H1 (cell line): ENCODE measurements around the gene IKZF1. TPM values are rescaled to one million over a fixed set of nuclear protein-coding genes. Genes with fewer than 3 reads are reported as not detected.

Experiments
- CTCF ChIA-PET: fragments of 300-600 bp; sonication (Branson Sonifier 250); formaldehyde crosslinking; loops from one replicate; lab custom pipeline; 2021; ENCODE audit not compliant: partially characterized antibody; lab: Charles Lee
- POLR2A ChIA-PET: fragments of 300-600 bp; sonication (Branson Sonifier 250); formaldehyde crosslinking; loops from one replicate; lab custom pipeline; 2021; ENCODE audit warnings: inconsistent platforms; ENCODE audit not compliant: partially characterized antibody; lab: Charles Lee
- DNase-seq, 2 experiments: peaks; one replicate each; pipeline versions ENCODE4 v3.0.0 to v3.0.0-alpha.2; 2010 to 2022; ENCODE audit warnings: low spot score in 2 of 2, low read depth in 1 of 2, mixed read lengths in 1 of 2
- FAIRE-seq: peaks from 2 replicates; lab custom pipeline; 2011; peaks lifted over from hg19 to GRCh38; lab: Jason Lieb, UNC
- H2AFZ ChIP-seq: 2 replicates; pipeline ENCODE4 v1.8.1; 2012; ENCODE audit warnings: low read length, inconsistent platforms
- H2AK5ac ChIP-seq: 2 replicates; pipeline ENCODE4 v1.6.1; 2013; ENCODE audit warnings: low read depth, low read length
- H2BK120ac ChIP-seq: replicated peaks from 2 replicates; pipeline ENCODE3; 2013; ENCODE audit warnings: low read depth, low read length, inconsistent platforms
- H2BK12ac ChIP-seq: 2 replicates; pipeline ENCODE4 v1.6.1; 2013; ENCODE audit warnings: low read depth, low read length
- H2BK15ac ChIP-seq: 2 replicates; pipeline ENCODE4 v1.6.1; 2013; ENCODE audit warnings: low read length
- H2BK20ac ChIP-seq: 2 replicates; pipeline ENCODE4 v1.6.1; 2013; ENCODE audit warnings: low read length
- H2BK5ac ChIP-seq: 2 replicates; pipeline ENCODE4 v1.6.1; 2013; ENCODE audit warnings: low read depth, low read length
- H3K14ac ChIP-seq: 2 replicates; pipeline ENCODE4 v1.6.1; 2013; ENCODE audit warnings: inconsistent platforms; ENCODE audit not compliant: insufficient read length
- H3K18ac ChIP-seq: 2 replicates; pipeline ENCODE4 v1.6.1; 2013; ENCODE audit warnings: low read length; ENCODE audit errors: extremely low read depth
- H3K23ac ChIP-seq: 2 replicates; pipeline ENCODE4 v1.6.1; 2013; ENCODE audit warnings: inconsistent platforms; ENCODE audit not compliant: insufficient read length
- H3K23me2 ChIP-seq: 2 replicates; pipeline ENCODE4 v1.6.1; 2013; ENCODE audit warnings: low read depth, low read length
- H3K27ac ChIP-seq: 2 replicates; pipeline ENCODE4 v1.6.1; 2011; ENCODE audit warnings: low read depth, low read length, inconsistent platforms
- H3K27me3 ChIP-seq, 4 experiments: replicated peaks in 1 of 4; 1 replicate in 1 of 4; 2 replicates in 3 of 4; pipeline versions ENCODE4 v1.6.1 to v1.8.1; 2011 to 2013; ENCODE audit warnings: low read length in 3 of 4, mild to moderate bottlenecking in 3 of 4, inconsistent platforms in 2 of 4, mixed read lengths in 2 of 4, moderate library complexity in 1 of 4; ENCODE audit not compliant: control insufficient read depth in 3 of 4, insufficient read depth in 3 of 4; ENCODE audit errors: extremely low read depth in 1 of 4
- H3K36me3 ChIP-seq, 4 experiments: 2 replicates each; pipeline versions ENCODE4 v1.6.1 to v1.8.1; 2011 to 2013; ENCODE audit warnings: mild to moderate bottlenecking in 4 of 4, low read length in 3 of 4, moderate library complexity in 2 of 4, control low read depth in 1 of 4, inconsistent platforms in 1 of 4; ENCODE audit not compliant: insufficient read depth in 4 of 4, control insufficient read depth in 2 of 4
- H3K4ac ChIP-seq: replicated peaks from 2 replicates; pipeline ENCODE3; 2013; ENCODE audit warnings: low read length, low read depth, mixed read lengths, inconsistent platforms; ENCODE audit not compliant: insufficient read length
- H3K4me1 ChIP-seq, 4 experiments: replicated peaks in 1 of 4; 1 replicate in 1 of 4; 2 replicates in 3 of 4; pipeline versions ENCODE4 v1.6.1 to v1.8.1; 2011 to 2013; ENCODE audit warnings: low read length in 3 of 4, inconsistent platforms in 2 of 4, mixed read lengths in 1 of 4; ENCODE audit not compliant: insufficient read depth in 4 of 4, control insufficient read depth in 3 of 4
- H3K4me2 ChIP-seq, 2 experiments: 2 replicates each; pipeline versions ENCODE4 v1.6.1 to v1.8.1; 2011 to 2013; ENCODE audit warnings: low read depth in 2 of 2, low read length in 2 of 2, control low read depth in 1 of 2, inconsistent platforms in 1 of 2, mild to moderate bottlenecking in 1 of 2; ENCODE audit not compliant: insufficient read depth in 1 of 2
- H3K4me3 ChIP-seq, 4 experiments: fragments of 200-600, 300-600 bp in 1 of 4; sonication (generic), shearing (Covaris generic), sonication (Bioruptor Twin) in 1 of 4; 2 replicates each; pipeline versions ENCODE4 v1.5.1 to v1.8.1; 2011 to 2016; ENCODE audit warnings: low read length in 4 of 4, low read depth in 3 of 4, control low read depth in 2 of 4, inconsistent platforms in 2 of 4, mild to moderate bottlenecking in 2 of 4, mixed read lengths in 1 of 4, moderate library complexity in 1 of 4; ENCODE audit not compliant: insufficient read depth in 2 of 4; ENCODE audit errors: extremely low read depth in 1 of 4
- H3K56ac ChIP-seq: replicated peaks from 2 replicates; pipeline ENCODE3; 2013; ENCODE audit warnings: low read depth, mild to moderate bottlenecking, mixed read lengths, low read length, inconsistent platforms; ENCODE audit not compliant: insufficient read length
- H3K79me1 ChIP-seq: 2 replicates; pipeline ENCODE4 v1.6.1; 2013; ENCODE audit warnings: low read depth, low read length, control low read depth
- H3K79me2 ChIP-seq, 2 experiments: 2 replicates each; pipeline versions ENCODE4 v1.6.1 to v1.8.1; 2012 to 2013; ENCODE audit warnings: low read length in 2 of 2, mild to moderate bottlenecking in 2 of 2, inconsistent platforms in 1 of 2; ENCODE audit not compliant: insufficient read depth in 2 of 2, control insufficient read depth in 1 of 2
- H3K9ac ChIP-seq, 4 experiments: replicated peaks in 1 of 4; 1 replicate in 1 of 4; 2 replicates in 3 of 4; pipeline versions ENCODE4 v1.6.1 to v1.8.1; 2011 to 2013; ENCODE audit warnings: low read depth in 3 of 4, low read length in 3 of 4, control low read depth in 2 of 4, mild to moderate bottlenecking in 2 of 4, moderate library complexity in 2 of 4, inconsistent platforms in 1 of 4; ENCODE audit errors: extremely low read depth in 1 of 4
- H3K9me3 ChIP-seq, 2 experiments: 2 replicates each; pipeline versions ENCODE4 v1.6.1 to v1.8.1; 2012 to 2013; ENCODE audit warnings: mild to moderate bottlenecking in 2 of 2, moderate library complexity in 2 of 2, control low read depth in 1 of 2, inconsistent platforms in 1 of 2, low read depth in 1 of 2, low read length in 1 of 2, mixed read lengths in 1 of 2; ENCODE audit not compliant: insufficient read depth in 2 of 2
- H4K20me1 ChIP-seq, 2 experiments: replicated peaks in 1 of 2; 2 replicates each; pipeline versions ENCODE3 to v1.8.1; 2011 to 2013; ENCODE audit warnings: inconsistent platforms in 2 of 2, low read length in 2 of 2, mild to moderate bottlenecking in 1 of 2; ENCODE audit not compliant: insufficient read depth in 2 of 2, control insufficient read depth in 1 of 2
- H4K5ac ChIP-seq: 2 replicates; pipeline ENCODE4 v1.6.1; 2013; ENCODE audit warnings: low read length, low read depth, mixed read lengths, inconsistent platforms; ENCODE audit not compliant: insufficient read length
- H4K8ac ChIP-seq: 2 replicates; pipeline ENCODE4 v1.8.0; 2013; ENCODE audit warnings: mild to moderate bottlenecking, moderate library complexity, low read length, inconsistent platforms; ENCODE audit not compliant: insufficient read depth; ENCODE audit errors: extremely low read depth
- H4K91ac ChIP-seq: replicated peaks from 2 replicates; pipeline ENCODE3; 2013; ENCODE audit warnings: low read length, mixed read lengths, inconsistent platforms; ENCODE audit not compliant: insufficient read length
- CHD1 ChIP-seq: IDR thresholded peaks from 2 replicates; pipeline ENCODE4 v1.6.1; 2012; ENCODE audit warnings: low read depth, low read length, improper control_type of control experiment
- KDM4A ChIP-seq: IDR thresholded peaks from one replicate; pipeline ENCODE4 v1.7.1; 2012; ENCODE audit warnings: low read depth, mild to moderate bottlenecking, moderate library complexity, low read length, inconsistent platforms; ENCODE audit not compliant: severe bottlenecking
- WGBS, 2 experiments: shearing (Covaris generic) in 1 of 2; methylation state at CpG; one replicate each; pipeline versions ENCODE4 v1.1.6 to v1.1.7; 2013 to 2015; ENCODE audit warnings: low lambda C conversion rate in 2 of 2, mixed read lengths in 2 of 2, inconsistent platforms in 1 of 2, low coverage in 1 of 2, missing lambda C conversion rate in 1 of 2; ENCODE audit not compliant: insufficient replicate concordance in 2 of 2, insufficient coverage in 1 of 2, insufficient read length in 1 of 2; ENCODE audit errors: extremely low coverage in 1 of 2, missing lambda C conversion rate in 1 of 2; 5-methylcytosine and 5-hydroxymethylcytosine counted together
- polyA plus RNA-seq, 7 experiments: library from polyadenylated mRNA; depleted of rRNA in 3 of 7; stranded (reverse) in 5 of 7; unstranded in 2 of 7; fragments of >200 nt in 5 of 7; fragments of 200-250 nt in 2 of 7; gene quantifications; 1 replicate in 5 of 7; 2 replicates in 1 of 7; 4 replicates in 1 of 7; pipeline versions ENCODE4 v1.2.1 to v1.2.3, GENCODE V29; 2011 to 2013; ENCODE audit warnings: missing spikeins in 2 of 7, mixed read lengths in 2 of 7
- total RNA-seq: library from RNA; stranded (reverse); fragmentation: NEBNext Ultra II Directional; extraction: Animal tissue kit (Norgen Biotek cat#: 25700); gene quantifications from 2 replicates; pipeline ENCODE4 v1.2.1, GENCODE V29; 2021

IKZF1 gene
- total and polyA plus RNA-seq, 2 of the 8 experiments (the other 6 are each of a cell fraction or from before 2014, with no cell fraction given), result 0.74 to 1.5 TPM

DNA sequence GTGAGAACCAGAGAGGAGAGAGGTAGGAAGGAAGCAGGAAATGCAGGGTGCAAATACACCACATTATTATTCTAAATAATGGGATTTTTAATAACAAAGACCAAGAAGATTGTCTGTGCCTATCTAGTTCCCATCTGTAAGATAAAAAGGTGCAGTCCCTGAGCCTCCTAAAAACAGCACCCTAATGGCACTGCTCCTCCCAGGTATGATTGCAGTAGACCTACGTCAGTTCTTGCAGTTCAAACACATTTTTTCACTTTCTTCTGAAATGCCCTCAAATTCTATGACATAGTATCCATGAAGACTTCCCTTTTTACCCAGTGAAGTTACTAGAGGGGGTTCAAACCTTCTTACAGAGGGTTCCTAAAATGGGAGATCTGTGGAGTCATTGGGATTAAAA is 75.0 kb downstream of the IKZF1 start:
- Histone ChIP-seq H3K9ac (no peak overlapping the region), H2BK120ac (peak overlapping the region; percentile 85), H3K23ac (no peak overlapping the region), H2BK5ac (peak overlapping the region; percentile 99; the same call in 1 of the 2 replicates), H4K20me1 (no peaks in the 10 kb centered on the region), H2BK20ac (peak overlapping the region; percentile 91), H2AFZ (peak overlapping the region; percentile 79; the same call in 1 of the 2 replicates), H3K27ac (peak overlapping the region; percentile 82; the same call in 1 of the 2 replicates), H3K23me2 (no peaks in the 10 kb centered on the region), H4K8ac (no peak overlapping the region), H2AK5ac (no peak overlapping the region), H2BK12ac (0 out of 2 replicates have a peak overlapping the region, but pooled peaks have one; percentile 97), H3K4me1 (peaks cover 6 to 27% (median 19%) of the 10 kb centered on the region in 4 experiments), H3K18ac (peak overlapping the region; percentile 65; the same call in 1 of the 2 replicates), H3K4ac (no peak overlapping the region), H3K79me2 (no peaks in the 10 kb centered on the region), H2BK15ac (no peak overlapping the region)
- CTCF ChIA-PET, result interaction anchor here (0.7 to 3.9 kb wide), 6 partner anchors 9 to 1470 kb away, joined by 3 to 20 read pairs (median 9); no protein-coding TSS in a partner anchor
- WGBS, 2 experiments, result 36% methylated on average over 1 of the region's 1 CpG; no CpG with 5 or more reads in 1 of the 2 experiments
- POLR2A ChIA-PET, result interaction anchor here (0.8 to 1.0 kb wide), 3 partner anchors 9 to 197 kb away, joined by 3 to 4 read pairs (median 3); no protein-coding TSS in a partner anchor
- DNase-seq, result no peak
- TF ChIP-seq KDM4A (peak; percentile 6), CHD1 (no peak)
- TF ChIP-seq, all 59 proteins: peak for 1
- Histone ChIP-seq H4K91ac (peak overlapping the region; percentile 97), H3K36me3 (no peaks in the 10 kb centered on the region), H3K56ac (no peak overlapping the region), H3K4me2 (peak overlapping the region; percentile 57 to 67), H3K79me1 (no peaks in the 10 kb centered on the region), H4K5ac (peak overlapping the region; percentile 78), H3K9me3 (no peaks in the 10 kb centered on the region), H3K27me3 (no peaks in the 10 kb centered on the region), H3K4me3 (peak overlapping the region in 3 of 4 experiments; percentile 29 to 43 (median 40); a peak in 5 of 8 replicates), H3K14ac (no peak overlapping the region)
- no peak for FAIRE-seq
